Measurements from ENCODE around the gene TMEM267.

DNA sequence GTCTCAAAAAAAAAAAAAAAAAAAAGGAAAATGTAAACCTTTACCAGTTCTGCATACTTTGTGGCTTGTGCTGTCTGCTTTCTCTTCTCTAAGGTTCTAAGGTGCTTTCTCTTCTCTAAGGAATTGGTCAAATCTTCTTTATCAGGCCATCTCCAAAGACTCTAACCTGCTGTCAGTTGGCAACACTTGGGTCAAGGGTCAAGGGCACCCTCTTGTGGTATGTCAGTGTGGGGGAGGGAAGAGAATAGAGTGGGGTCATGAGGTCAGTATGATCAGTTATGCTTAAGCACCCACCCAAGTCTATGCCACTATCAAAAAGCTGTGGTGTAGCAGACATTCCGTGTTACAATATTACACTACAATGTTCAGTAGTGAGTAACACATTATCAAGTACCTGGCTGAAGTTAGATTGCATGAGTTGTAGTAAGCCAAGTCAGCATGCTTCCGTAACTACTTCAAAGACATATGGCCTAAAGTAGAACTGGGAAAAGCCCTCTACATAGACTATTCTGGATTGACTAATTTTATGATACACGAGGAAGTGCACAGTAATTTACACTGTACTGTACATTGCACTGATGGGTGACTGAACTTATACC is 46.5 kb downstream of the TMEM267 start:
- TF ChIP-seq, protein P1, sequence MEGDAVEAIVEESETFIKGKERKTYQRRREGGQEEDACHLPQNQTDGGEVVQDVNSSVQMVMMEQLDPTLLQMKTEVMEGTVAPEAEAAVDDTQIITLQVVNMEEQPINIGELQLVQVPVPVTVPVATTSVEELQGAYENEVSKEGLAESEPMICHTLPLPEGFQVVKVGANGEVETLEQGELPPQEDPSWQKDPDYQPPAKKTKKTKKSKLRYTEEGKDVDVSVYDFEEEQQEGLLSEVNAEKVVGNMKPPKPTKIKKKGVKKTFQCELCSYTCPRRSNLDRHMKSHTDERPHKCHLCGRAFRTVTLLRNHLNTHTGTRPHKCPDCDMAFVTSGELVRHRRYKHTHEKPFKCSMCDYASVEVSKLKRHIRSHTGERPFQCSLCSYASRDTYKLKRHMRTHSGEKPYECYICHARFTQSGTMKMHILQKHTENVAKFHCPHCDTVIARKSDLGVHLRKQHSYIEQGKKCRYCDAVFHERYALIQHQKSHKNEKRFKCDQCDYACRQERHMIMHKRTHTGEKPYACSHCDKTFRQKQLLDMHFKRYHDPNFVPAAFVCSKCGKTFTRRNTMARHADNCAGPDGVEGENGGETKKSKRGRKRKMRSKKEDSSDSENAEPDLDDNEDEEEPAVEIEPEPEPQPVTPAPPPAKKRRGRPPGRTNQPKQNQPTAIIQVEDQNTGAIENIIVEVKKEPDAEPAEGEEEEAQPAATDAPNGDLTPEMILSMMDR (IDR thresholded peaks at IDR 0.05; ENCODE audit: insufficient read depth, low read length) = no peak
- no peak for TF ChIP-seq POLR2AphosphoS5 (IDR thresholded peaks at IDR 0.05; ENCODE audit: low read depth)
- TF ChIP-seq, protein P2, sequence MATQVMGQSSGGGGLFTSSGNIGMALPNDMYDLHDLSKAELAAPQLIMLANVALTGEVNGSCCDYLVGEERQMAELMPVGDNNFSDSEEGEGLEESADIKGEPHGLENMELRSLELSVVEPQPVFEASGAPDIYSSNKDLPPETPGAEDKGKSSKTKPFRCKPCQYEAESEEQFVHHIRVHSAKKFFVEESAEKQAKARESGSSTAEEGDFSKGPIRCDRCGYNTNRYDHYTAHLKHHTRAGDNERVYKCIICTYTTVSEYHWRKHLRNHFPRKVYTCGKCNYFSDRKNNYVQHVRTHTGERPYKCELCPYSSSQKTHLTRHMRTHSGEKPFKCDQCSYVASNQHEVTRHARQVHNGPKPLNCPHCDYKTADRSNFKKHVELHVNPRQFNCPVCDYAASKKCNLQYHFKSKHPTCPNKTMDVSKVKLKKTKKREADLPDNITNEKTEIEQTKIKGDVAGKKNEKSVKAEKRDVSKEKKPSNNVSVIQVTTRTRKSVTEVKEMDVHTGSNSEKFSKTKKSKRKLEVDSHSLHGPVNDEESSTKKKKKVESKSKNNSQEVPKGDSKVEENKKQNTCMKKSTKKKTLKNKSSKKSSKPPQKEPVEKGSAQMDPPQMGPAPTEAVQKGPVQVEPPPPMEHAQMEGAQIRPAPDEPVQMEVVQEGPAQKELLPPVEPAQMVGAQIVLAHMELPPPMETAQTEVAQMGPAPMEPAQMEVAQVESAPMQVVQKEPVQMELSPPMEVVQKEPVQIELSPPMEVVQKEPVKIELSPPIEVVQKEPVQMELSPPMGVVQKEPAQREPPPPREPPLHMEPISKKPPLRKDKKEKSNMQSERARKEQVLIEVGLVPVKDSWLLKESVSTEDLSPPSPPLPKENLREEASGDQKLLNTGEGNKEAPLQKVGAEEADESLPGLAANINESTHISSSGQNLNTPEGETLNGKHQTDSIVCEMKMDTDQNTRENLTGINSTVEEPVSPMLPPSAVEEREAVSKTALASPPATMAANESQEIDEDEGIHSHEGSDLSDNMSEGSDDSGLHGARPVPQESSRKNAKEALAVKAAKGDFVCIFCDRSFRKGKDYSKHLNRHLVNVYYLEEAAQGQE (IDR thresholded peaks at IDR 0.05; ENCODE audit: insufficient replicate concordance, low read depth) = no peak
- TF ChIP-seq SPI1 (IDR thresholded peaks at IDR 0.05; ENCODE audit: borderline replicate concordance, low read depth) = no peak
- TF ChIP-seq GABPA (IDR thresholded peaks at IDR 0.05; ENCODE audit: low read depth) = no peak
